GM20431 (cell line): ENCODE data around the gene BHLHE23.

Experiments
- in situ Hi-C: fragments of 300-500 bp; cut with MseI, MboI; formaldehyde crosslinking; loops from one replicate; pipeline ENCODE4 v1.15.0; 2020; ENCODE audit warnings: low sequenced_read_pairs; ENCODE audit not compliant: unreplicated experiment

The BHLHE23 gene

GRCh38 chr20:62977613-62978560 lies 28.9 kb downstream of the BHLHE23 start:
- in situ Hi-C loops = no loop called here

- in situ Hi-C loops = no loop called here
Measured at GRCh38 chr20:62976886-62977285, 29.9 kb downstream of the BHLHE23 start.

- in situ Hi-C loops = no loop called here
Measured at GRCh38 chr20:62975812-62976508, 30.8 kb downstream of the BHLHE23 start.

GRCh38 chr20:62975251-62975760 lies 31.5 kb downstream of the BHLHE23 start:
- in situ Hi-C loops = no loop called here

GRCh38 chr20:62972845-62973745 lies 33.7 kb downstream of the BHLHE23 start:
- in situ Hi-C loops = no loop called here

- in situ Hi-C loops = no loop called here
Measured at GRCh38 chr20:62971950-62972844, 34.6 kb downstream of the BHLHE23 start.

GRCh38 chr20:62971211-62971949 lies 35.4 kb downstream of the BHLHE23 start:
- in situ Hi-C loops = no loop called here

- in situ Hi-C loops = no loop called here
Measured at GRCh38 chr20:62970307-62971210, 36.2 kb downstream of the BHLHE23 start.

GRCh38 chr20:62969939-62970306 lies 36.8 kb downstream of the BHLHE23 start:
- in situ Hi-C loops = no loop called here

GRCh38 chr20:62969179-62969760 lies 37.5 kb downstream of the BHLHE23 start:
- in situ Hi-C loops = no loop called here

GRCh38 chr20:62968378-62969178 lies 38.2 kb downstream of the BHLHE23 start:
- in situ Hi-C loops = no loop called here

GRCh38 chr20:62967628-62968351 lies 39.0 kb downstream of the BHLHE23 start:
- in situ Hi-C loops = no loop called here

- in situ Hi-C loops = no loop called here
Measured at GRCh38 chr20:62967149-62967501, 39.6 kb downstream of the BHLHE23 start.

- in situ Hi-C loops = no loop called here
Measured at GRCh38 chr20:62966212-62967148, 40.3 kb downstream of the BHLHE23 start.

GRCh38 chr20:62965363-62965771 lies 41.4 kb downstream of the BHLHE23 start:
- in situ Hi-C loops = no loop called here
